Urinary bladder (tissue), 4 donors: ENCODE results near the gene FOXRED2. TPM values are rescaled to one million over a fixed set of nuclear protein-coding genes. Genes with fewer than 3 reads are reported as not detected.

Source experiments
- DNase-seq: peaks from one replicate; pipeline ENCODE4 v3.0.0-alpha.2; 2015; ENCODE audit errors: extremely low spot score
- H3K27ac ChIP-seq: one replicate; pipeline ENCODE4 v1.5.1; 2013; ENCODE audit warnings: low read depth, mild to moderate bottlenecking, moderate library complexity
- H3K36me3 ChIP-seq: one replicate; pipeline ENCODE4 v1.6.1; 2013; ENCODE audit warnings: mild to moderate bottlenecking, moderate library complexity; ENCODE audit not compliant: insufficient read depth
- H3K4me1 ChIP-seq: one replicate; pipeline ENCODE4 v1.6.1; 2013; ENCODE audit warnings: mild to moderate bottlenecking, moderate library complexity; ENCODE audit not compliant: insufficient read depth
- H3K4me3 ChIP-seq: one replicate; pipeline ENCODE4 v1.5.1; 2013; ENCODE audit warnings: low read depth, low read length
- WGBS: extraction: QIAGEN DNeasy Blood & Tissue Kit; methylation state at CpG from one replicate; pipeline ENCODE4 v1.1.7; 2013; 5-methylcytosine and 5-hydroxymethylcytosine counted together
- polyA plus RNA-seq: library from polyadenylated mRNA; stranded (reverse); fragments of 200-250 nt; gene quantifications from one replicate; pipeline ENCODE4 v1.2.3, GENCODE V29; 2013
- small RNA-seq: library from RNA; depleted of rRNA; stranded (forward); fragments of <200 nt; gene quantifications from one replicate; pipeline ENCODE3, GENCODE V24; 2014
- total RNA-seq: library from RNA; depleted of rRNA; stranded (reverse); fragments of >200 nt; gene quantifications from one replicate; pipeline ENCODE4 v1.2.3, GENCODE V29; 2014
- donor health status: healthy with polysubstance abuse.
- donor health status: healthy.

Gene FOXRED2
- total and polyA plus RNA-seq, 2 donors, result 9.9 to 10.9 TPM

DNA sequence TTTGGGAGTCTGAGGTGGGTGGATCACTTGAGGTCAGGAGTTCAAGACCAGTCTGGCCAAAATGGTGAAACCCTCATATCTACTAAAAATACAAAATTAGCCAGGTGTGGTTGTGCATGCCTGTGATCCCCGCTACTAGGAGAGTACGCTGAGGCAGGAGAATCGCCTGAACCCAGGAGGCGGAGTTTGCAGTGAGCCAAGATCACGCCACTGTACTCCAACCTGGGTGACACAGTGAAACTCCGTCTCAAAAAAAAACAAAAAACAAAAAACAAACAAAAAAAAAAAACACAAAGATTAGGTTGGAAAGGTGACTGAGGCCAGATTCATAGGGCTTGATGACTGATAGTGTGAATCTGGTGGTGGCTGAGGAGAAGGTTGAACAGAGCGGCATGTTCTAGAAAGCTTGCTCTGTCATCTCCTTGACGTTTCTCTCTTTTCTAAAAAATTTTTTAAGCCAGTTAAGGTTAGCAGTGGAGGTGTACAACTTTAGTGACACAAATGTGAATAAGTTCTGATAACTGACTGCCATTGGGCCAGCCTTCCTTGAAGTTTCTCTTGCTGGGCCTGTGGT is 66.3 kb downstream of the FOXRED2 start:
- no peak for DNase-seq
- 93% methylated on average over 8 of the region's 8 CpGs for WGBS
- Histone ChIP-seq H3K4me3 (no peak overlapping the region), H3K36me3 (no peaks in the 10 kb centered on the region), H3K27ac (no peak overlapping the region), H3K4me1 (no peaks in the 10 kb centered on the region)

GRCh38 chr22:36439481-36440271 is 67.2 kb downstream of the FOXRED2 start:
- DNase-seq, result no peak
- 81% methylated on average over 6 of the region's 6 CpGs for WGBS
- H3K4me1 ChIP-seq, result no peaks in the 10 kb centered on the region
- H3K27ac ChIP-seq, result no peak overlapping the region
- no peak overlapping the region for H3K4me3 ChIP-seq
- no peaks in the 10 kb centered on the region for H3K36me3 ChIP-seq

Small RNAs within 50 kb of the gene (small RNA-seq; reads per million reads assigned to genes)
- gene RF00019, result not detected

Other genes starting within 250 kb of the FOXRED2 start
- 150 TPM for gene MYH9, start 119.1 kb downstream of the FOXRED2 start, total RNA-seq
- gene MYH9, start 119.1 kb downstream of the FOXRED2 start, polyA plus RNA-seq, result 258 TPM
- 10.9 TPM for gene TXN2, start 25.4 kb downstream of the FOXRED2 start, total RNA-seq
- gene TXN2, start 25.4 kb downstream of the FOXRED2 start, polyA plus RNA-seq, result 98.5 TPM
- 227 TPM for gene EIF3D, start 22.1 kb upstream of the FOXRED2 start, total RNA-seq
- gene EIF3D, start 22.1 kb upstream of the FOXRED2 start, polyA plus RNA-seq, result 190 TPM
- gene CACNG2, start 196.7 kb upstream of the FOXRED2 start, total RNA-seq, result not detected
- not detected for gene CACNG2, start 196.7 kb upstream of the FOXRED2 start, polyA plus RNA-seq